ENCODE measurements around the gene CAPN11. TPM values are rescaled to one million over a fixed set of nuclear protein-coding genes. Genes with fewer than 3 reads are reported as not detected.
"Not testable (repeated sequence)": the region's sequence is repeated elsewhere in the genome, so short reads cannot be mapped to it uniquely, and the experiment has no call there.

Gene CAPN11
- total RNA-seq, 4 donors from 2014 or later: 0.72 to 1.1 (median 0.89) TPM

DNA sequence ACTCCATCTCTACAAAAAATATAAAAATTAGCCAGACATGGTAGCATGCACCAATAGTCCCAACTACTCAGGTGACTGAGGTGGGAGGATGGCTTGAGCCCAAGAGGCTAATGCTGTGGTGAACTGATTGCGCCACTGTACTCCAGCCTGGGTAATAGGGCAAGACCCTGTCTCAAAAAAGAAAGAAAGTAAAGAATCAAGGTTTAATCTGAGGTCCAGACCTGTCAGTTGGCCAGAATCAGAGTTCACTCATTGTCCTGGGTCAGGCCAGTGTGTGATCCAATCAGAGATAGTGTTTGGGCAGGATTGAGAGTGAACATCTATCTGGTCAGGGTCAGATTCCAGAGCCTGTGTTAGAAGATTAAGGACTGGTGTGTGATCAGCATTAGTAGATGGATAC is 15.8 kb upstream of the CAPN11 start:
- TF ChIP-seq, protein P1, sequence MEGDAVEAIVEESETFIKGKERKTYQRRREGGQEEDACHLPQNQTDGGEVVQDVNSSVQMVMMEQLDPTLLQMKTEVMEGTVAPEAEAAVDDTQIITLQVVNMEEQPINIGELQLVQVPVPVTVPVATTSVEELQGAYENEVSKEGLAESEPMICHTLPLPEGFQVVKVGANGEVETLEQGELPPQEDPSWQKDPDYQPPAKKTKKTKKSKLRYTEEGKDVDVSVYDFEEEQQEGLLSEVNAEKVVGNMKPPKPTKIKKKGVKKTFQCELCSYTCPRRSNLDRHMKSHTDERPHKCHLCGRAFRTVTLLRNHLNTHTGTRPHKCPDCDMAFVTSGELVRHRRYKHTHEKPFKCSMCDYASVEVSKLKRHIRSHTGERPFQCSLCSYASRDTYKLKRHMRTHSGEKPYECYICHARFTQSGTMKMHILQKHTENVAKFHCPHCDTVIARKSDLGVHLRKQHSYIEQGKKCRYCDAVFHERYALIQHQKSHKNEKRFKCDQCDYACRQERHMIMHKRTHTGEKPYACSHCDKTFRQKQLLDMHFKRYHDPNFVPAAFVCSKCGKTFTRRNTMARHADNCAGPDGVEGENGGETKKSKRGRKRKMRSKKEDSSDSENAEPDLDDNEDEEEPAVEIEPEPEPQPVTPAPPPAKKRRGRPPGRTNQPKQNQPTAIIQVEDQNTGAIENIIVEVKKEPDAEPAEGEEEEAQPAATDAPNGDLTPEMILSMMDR (IDR thresholded peaks at IDR 0.05): no peak
- no peak for TF ChIP-seq POLR2A (IDR thresholded peaks at IDR 0.05)
- WGBS, 2 donors: 0 to 100% methylated on average over 1 of the region's 1 CpG
- intact Hi-C loops (cut with DNase I; ENCODE audit: low total_unique reads): no loop called here

DNA sequence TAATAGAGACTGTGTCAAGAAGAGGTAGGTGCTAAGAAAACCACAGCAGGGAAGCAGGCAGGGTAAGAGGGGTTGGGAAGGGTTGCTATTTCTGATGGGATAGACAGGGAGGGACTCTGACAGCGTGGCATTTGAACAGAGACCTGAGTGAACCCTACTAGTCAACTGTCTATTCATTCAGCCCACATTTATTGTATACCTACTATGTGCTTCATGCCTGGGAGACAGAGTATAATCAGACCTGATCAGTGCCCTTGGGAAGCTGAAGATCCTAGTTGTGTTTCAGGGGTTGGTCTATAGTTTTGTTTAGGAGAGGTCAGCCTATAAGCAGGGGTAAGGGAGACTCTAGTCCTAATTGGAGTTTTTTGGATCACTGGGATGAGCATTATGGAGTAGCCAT is 14.9 kb upstream of the CAPN11 start:
- no peak for TF ChIP-seq POLR2A (IDR thresholded peaks at IDR 0.05)
- TF ChIP-seq, protein P1 (IDR thresholded peaks at IDR 0.05): no peak
- no peak for DNase-seq (ENCODE audit: low spot score in 2 of 2)
- no peak overlapping the region for H3K4me3 ChIP-seq (ENCODE audit: low read depth, poor library complexity, severe bottlenecking)
- intact Hi-C loops (cut with DNase I; ENCODE audit: low total_unique reads): no loop called here
- WGBS, 2 donors: 83 to 96% methylated on average over 1 of the region's 1 CpG

More for the DNA sequence above, 15.8 kb upstream of the CAPN11 start:
- DNase-seq (ENCODE audit: low spot score in 2 of 2): no peak
- H3K4me3 ChIP-seq (ENCODE audit: low read depth, poor library complexity, severe bottlenecking): no peak overlapping the region

DNA sequence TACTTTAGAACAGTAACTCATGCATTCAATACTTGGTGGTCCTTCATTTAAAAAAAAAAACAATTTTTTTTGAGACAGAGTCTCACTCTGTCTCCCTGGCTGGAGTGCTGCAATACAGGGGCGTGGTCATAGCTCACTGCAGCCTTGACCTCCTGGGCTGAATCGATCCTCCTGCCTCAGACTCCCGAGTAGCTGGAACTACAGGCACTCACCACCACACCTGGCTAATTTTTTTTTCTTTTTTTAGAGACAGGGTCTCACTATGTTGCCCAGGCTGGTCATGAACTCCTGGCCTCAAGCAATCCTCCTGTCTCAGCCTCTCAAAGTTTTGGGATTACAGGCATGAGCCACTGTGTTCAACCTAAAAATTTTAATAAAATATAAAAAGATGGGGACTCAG is 14.1 kb upstream of the CAPN11 start:
- intact Hi-C loops (cut with DNase I; ENCODE audit: low total_unique reads): not testable (repeated sequence)

DNA sequence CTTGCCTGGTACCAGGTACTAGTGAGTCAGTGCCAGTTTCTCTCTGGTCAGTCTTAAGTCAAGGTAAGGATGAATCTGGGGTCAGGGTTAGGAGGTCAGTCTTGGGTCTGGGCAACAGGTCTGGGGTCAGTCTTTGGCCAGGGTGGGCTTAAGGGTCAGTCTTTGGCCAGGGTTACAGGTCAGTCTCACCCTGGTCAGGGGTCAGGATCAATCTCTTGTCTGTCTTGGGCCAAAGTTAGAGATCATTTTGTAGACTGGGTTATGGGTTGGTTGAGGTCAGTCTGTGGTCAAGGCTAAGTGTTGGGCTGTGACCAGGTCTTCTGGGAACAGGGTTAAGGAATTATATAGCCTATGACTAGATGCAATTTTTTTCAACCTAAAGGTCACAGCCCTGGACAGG is 12.8 kb upstream of the CAPN11 start:
- no peak for DNase-seq (ENCODE audit: low spot score in 2 of 2)
- TF ChIP-seq, protein P1 (IDR thresholded peaks at IDR 0.05): no peak
- no peak for TF ChIP-seq POLR2A (IDR thresholded peaks at IDR 0.05)
- H3K4me3 ChIP-seq (ENCODE audit: low read depth, poor library complexity, severe bottlenecking): no peak overlapping the region
- intact Hi-C loops (cut with DNase I; ENCODE audit: low total_unique reads): no loop called here

More for the DNA sequence above, 14.1 kb upstream of the CAPN11 start:
- H3K4me3 ChIP-seq (ENCODE audit: low read depth, poor library complexity, severe bottlenecking); DNase-seq (ENCODE audit: low spot score in 2 of 2): not testable (repeated sequence)
- 32 to 94% methylated on average over 3 of the region's 3 CpGs for WGBS, 2 donors

DNA sequence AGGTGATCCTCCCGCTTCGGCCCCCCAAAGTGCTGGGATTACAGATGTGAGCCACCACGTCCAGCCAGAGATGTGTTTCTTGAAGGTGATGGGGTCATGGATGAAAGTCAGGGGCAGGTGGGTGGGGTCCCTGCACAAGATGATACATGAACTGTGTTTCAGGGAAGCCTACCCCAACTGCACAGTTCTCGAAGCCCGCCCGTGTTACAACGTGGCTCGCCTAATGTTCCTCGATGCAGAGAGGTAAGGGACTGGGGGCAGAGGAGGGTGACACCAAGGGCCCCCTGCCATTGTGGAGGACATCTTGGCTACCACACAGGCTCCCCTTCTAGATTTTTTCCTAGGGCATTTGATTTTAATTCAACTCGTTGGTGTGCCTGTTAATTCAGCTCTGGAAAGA is 11.9 kb upstream of the CAPN11 start:
- no peak for DNase-seq (ENCODE audit: low spot score in 2 of 2)

DNA sequence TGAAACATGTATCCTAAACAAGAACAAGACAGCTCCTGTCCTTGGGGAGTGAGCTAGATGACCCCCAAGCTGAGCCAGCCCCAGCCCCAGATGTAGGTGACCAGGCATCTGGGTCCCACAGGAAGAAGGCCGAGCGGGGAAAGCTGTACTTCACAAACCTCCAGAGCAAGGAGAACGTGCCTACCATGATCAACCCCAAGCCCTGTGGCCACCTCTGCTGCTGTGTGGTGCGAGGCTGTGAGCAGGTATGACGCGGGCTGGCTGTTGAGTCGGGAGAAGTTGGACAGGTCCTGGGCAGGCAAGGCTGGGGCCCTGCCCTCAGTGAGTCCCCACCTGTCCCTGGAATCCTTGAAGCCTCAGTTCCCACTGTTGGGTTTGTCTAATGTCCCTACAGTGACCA is 11.4 kb upstream of the CAPN11 start:
- no peak overlapping the region for H3K4me3 ChIP-seq (ENCODE audit: low read depth, poor library complexity, severe bottlenecking)
- intact Hi-C loops (cut with DNase I; ENCODE audit: low total_unique reads): no loop called here
- WGBS, 2 donors: 84 to 96% methylated on average over 7 of the region's 7 CpGs
- TF ChIP-seq, protein P1 (IDR thresholded peaks at IDR 0.05): no peak
- no peak for TF ChIP-seq POLR2A (IDR thresholded peaks at IDR 0.05)
- DNase-seq (ENCODE audit: low spot score in 2 of 2): no peak

More for the DNA sequence above, 11.9 kb upstream of the CAPN11 start:
- H3K4me3 ChIP-seq (ENCODE audit: low read depth, poor library complexity, severe bottlenecking): no peak overlapping the region
- 84 to 91% methylated on average over 10 of the region's 10 CpGs for whole genome bisulfite sequencing, 2 donors
- TF ChIP-seq, protein P1 (IDR thresholded peaks at IDR 0.05): no peak
- no peak for TF ChIP-seq POLR2A (IDR thresholded peaks at IDR 0.05)
- intact Hi-C loops (cut with DNase I; ENCODE audit: low total_unique reads): no loop called here
